ENCODE results near the gene COL13A1. TPM values are rescaled to one million over a fixed set of nuclear protein-coding genes. Genes with fewer than 3 reads are reported as not detected.

Gene COL13A1
- total and polyA plus RNA-seq, 2 experiments from 2014 or later: 5.2 to 8.6 TPM

DNA sequence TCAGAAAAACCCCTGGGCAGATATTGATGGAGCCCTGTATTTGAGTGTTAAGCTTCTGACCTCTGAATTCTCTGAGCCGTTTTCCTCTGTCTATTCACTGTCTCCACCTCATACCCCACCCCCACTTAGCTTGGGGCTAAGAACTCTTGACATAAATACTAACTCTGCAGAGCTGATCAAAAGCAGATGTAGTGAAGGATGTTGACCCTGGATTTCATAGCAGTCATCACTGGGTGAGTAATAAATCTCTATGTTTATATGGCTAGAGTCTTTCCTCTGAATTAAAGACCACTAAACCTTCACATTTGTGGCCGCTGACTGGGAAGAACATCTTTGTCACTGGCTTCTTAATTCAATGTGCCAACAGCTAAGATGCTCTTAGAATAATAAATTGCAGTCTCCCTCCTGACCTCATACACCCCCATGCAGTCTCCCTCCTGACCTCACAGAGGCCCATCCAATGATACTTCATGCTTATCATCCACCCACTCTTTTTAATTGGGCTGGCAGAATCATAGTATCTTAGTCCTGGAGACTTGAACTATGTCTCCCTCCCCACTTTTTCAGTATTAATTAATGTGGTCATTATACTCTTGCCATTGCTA, 172.9 kb downstream of the COL13A1 start:
- TF ChIP-seq CREB1 (CRISPR knock-in tag; IDR thresholded peaks at IDR 0.05; ENCODE audit: low read depth) (no peak), POLR2AphosphoS5 (IDR thresholded peaks at IDR 0.05; ENCODE audit: low read depth) (no peak), EZH2phosphoT487 (IDR thresholded peaks at IDR 0.05; ENCODE audit: unreplicated experiment) (no peak), ZNF114 (CRISPR knock-in tag; IDR thresholded peaks at IDR 0.05) (no peak), STAT1 (IDR thresholded peaks at IDR 0.05; ENCODE audit: unreplicated experiment) (no peak), EZH2 (IDR thresholded peaks at IDR 0.05; ENCODE audit: low read depth, unreplicated experiment) (no peak), ZNF331 (CRISPR knock-in tag; IDR thresholded peaks at IDR 0.05; ENCODE audit: low read depth) (no peak), NANOG (IDR thresholded peaks at IDR 0.05; ENCODE audit: borderline replicate concordance) (no peak), JUNB (IDR thresholded peaks at IDR 0.05; ENCODE audit: unreplicated experiment) (no peak)
- TF ChIP-seq, protein P1, sequence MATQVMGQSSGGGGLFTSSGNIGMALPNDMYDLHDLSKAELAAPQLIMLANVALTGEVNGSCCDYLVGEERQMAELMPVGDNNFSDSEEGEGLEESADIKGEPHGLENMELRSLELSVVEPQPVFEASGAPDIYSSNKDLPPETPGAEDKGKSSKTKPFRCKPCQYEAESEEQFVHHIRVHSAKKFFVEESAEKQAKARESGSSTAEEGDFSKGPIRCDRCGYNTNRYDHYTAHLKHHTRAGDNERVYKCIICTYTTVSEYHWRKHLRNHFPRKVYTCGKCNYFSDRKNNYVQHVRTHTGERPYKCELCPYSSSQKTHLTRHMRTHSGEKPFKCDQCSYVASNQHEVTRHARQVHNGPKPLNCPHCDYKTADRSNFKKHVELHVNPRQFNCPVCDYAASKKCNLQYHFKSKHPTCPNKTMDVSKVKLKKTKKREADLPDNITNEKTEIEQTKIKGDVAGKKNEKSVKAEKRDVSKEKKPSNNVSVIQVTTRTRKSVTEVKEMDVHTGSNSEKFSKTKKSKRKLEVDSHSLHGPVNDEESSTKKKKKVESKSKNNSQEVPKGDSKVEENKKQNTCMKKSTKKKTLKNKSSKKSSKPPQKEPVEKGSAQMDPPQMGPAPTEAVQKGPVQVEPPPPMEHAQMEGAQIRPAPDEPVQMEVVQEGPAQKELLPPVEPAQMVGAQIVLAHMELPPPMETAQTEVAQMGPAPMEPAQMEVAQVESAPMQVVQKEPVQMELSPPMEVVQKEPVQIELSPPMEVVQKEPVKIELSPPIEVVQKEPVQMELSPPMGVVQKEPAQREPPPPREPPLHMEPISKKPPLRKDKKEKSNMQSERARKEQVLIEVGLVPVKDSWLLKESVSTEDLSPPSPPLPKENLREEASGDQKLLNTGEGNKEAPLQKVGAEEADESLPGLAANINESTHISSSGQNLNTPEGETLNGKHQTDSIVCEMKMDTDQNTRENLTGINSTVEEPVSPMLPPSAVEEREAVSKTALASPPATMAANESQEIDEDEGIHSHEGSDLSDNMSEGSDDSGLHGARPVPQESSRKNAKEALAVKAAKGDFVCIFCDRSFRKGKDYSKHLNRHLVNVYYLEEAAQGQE (IDR thresholded peaks at IDR 0.05; ENCODE audit: unreplicated experiment): no peak
- TF ChIP-seq, protein P2, sequence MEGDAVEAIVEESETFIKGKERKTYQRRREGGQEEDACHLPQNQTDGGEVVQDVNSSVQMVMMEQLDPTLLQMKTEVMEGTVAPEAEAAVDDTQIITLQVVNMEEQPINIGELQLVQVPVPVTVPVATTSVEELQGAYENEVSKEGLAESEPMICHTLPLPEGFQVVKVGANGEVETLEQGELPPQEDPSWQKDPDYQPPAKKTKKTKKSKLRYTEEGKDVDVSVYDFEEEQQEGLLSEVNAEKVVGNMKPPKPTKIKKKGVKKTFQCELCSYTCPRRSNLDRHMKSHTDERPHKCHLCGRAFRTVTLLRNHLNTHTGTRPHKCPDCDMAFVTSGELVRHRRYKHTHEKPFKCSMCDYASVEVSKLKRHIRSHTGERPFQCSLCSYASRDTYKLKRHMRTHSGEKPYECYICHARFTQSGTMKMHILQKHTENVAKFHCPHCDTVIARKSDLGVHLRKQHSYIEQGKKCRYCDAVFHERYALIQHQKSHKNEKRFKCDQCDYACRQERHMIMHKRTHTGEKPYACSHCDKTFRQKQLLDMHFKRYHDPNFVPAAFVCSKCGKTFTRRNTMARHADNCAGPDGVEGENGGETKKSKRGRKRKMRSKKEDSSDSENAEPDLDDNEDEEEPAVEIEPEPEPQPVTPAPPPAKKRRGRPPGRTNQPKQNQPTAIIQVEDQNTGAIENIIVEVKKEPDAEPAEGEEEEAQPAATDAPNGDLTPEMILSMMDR (conservative IDR thresholded peaks at IDR 0.05; ENCODE audit: low read depth in 2 of 2): no peak
- TF ChIP-seq, protein P3, sequence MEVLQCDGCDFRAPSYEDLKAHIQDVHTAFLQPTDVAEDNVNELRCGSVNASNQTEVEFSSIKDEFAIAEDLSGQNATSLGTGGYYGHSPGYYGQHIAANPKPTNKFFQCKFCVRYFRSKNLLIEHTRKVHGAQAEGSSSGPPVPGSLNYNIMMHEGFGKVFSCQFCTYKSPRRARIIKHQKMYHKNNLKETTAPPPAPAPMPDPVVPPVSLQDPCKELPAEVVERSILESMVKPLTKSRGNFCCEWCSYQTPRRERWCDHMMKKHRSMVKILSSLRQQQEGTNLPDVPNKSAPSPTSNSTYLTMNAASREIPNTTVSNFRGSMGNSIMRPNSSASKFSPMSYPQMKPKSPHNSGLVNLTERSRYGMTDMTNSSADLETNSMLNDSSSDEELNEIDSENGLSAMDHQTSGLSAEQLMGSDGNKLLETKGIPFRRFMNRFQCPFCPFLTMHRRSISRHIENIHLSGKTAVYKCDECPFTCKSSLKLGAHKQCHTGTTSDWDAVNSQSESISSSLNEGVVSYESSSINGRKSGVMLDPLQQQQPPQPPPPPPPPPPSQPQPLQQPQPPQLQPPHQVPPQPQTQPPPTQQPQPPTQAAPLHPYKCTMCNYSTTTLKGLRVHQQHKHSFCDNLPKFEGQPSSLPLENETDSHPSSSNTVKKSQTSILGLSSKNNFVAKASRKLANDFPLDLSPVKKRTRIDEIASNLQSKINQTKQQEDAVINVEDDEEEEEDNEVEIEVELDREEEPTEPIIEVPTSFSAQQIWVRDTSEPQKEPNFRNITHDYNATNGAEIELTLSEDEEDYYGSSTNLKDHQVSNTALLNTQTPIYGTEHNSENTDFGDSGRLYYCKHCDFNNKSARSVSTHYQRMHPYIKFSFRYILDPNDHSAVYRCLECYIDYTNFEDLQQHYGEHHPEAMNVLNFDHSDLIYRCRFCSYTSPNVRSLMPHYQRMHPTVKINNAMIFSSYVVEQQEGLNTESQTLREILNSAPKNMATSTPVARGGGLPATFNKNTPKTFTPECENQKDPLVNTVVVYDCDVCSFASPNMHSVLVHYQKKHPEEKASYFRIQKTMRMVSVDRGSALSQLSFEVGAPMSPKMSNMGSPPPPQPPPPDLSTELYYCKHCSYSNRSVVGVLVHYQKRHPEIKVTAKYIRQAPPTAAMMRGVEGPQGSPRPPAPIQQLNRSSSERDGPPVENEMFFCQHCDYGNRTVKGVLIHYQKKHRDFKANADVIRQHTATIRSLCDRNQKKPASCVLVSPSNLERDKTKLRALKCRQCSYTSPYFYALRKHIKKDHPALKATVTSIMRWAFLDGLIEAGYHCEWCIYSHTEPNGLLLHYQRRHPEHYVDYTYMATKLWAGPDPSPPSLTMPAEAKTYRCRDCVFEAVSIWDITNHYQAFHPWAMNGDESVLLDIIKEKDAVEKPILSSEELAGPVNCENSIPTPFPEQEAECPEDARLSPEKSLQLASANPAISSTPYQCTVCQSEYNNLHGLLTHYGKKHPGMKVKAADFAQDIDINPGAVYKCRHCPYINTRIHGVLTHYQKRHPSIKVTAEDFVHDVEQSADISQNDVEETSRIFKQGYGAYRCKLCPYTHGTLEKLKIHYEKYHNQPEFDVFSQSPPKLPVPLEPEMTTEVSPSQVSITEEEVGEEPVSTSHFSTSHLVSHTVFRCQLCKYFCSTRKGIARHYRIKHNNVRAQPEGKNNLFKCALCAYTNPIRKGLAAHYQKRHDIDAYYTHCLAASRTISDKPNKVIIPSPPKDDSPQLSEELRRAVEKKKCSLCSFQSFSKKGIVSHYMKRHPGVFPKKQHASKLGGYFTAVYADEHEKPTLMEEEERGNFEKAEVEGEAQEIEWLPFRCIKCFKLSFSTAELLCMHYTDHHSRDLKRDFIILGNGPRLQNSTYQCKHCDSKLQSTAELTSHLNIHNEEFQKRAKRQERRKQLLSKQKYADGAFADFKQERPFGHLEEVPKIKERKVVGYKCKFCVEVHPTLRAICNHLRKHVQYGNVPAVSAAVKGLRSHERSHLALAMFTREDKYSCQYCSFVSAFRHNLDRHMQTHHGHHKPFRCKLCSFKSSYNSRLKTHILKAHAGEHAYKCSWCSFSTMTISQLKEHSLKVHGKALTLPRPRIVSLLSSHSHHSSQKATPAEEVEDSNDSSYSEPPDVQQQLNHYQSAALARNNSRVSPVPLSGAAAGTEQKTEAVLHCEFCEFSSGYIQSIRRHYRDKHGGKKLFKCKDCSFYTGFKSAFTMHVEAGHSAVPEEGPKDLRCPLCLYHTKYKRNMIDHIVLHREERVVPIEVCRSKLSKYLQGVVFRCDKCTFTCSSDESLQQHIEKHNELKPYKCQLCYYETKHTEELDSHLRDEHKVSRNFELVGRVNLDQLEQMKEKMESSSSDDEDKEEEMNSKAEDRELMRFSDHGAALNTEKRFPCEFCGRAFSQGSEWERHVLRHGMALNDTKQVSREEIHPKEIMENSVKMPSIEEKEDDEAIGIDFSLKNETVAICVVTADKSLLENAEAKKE (CRISPR knock-in tag; IDR thresholded peaks at IDR 0.05): no peak
- peaks cover 3% of the 10 kb centered on the region; the same call in 1 of the 3 replicates for H3K9me3 Mint-ChIP-seq
- Histone ChIP-seq H3K4me1 (ENCODE audit: insufficient read depth) (no peaks in the 10 kb centered on the region), H3K4me2 (no peak overlapping the region), H3F3A (replicated peaks; ENCODE audit: low read depth) (no peaks in the 10 kb centered on the region), H3K4me3 (no peak overlapping the region), H3K9me2 (ENCODE audit: insufficient read depth) (no peaks in the 10 kb centered on the region), H4K20me1 (replicated peaks; ENCODE audit: insufficient read depth) (no peaks in the 10 kb centered on the region), H3K79me2 (replicated peaks; ENCODE audit: insufficient read depth) (no peaks in the 10 kb centered on the region), H3K36me3 (ENCODE audit: insufficient read depth) (no peaks in the 10 kb centered on the region), H3K27ac (ENCODE audit: low read depth) (no peak overlapping the region), H3K27me3 (ENCODE audit: insufficient read depth) (no peaks in the 10 kb centered on the region), H2AFZ (no peak overlapping the region)
- peaks cover 7% of the 10 kb centered on the region for H3K27me3 Mint-ChIP-seq (ENCODE audit: insufficient read depth, low read depth, poor library complexity)
- DNase-seq (ENCODE audit: low spot score) (no peak), ATAC-seq (no peak)
- H3K27ac Mint-ChIP-seq: no peak overlapping the region
- no peak overlapping the region for H3K4me3 Mint-ChIP-seq
- peaks cover 6% of the 10 kb centered on the region for H3K4me1 Mint-ChIP-seq
- H3K36me3 Mint-ChIP-seq (ENCODE audit: low read depth): no peaks in the 10 kb centered on the region
